ENCODE data around the gene VTCN1.

The VTCN1 gene

DNA sequence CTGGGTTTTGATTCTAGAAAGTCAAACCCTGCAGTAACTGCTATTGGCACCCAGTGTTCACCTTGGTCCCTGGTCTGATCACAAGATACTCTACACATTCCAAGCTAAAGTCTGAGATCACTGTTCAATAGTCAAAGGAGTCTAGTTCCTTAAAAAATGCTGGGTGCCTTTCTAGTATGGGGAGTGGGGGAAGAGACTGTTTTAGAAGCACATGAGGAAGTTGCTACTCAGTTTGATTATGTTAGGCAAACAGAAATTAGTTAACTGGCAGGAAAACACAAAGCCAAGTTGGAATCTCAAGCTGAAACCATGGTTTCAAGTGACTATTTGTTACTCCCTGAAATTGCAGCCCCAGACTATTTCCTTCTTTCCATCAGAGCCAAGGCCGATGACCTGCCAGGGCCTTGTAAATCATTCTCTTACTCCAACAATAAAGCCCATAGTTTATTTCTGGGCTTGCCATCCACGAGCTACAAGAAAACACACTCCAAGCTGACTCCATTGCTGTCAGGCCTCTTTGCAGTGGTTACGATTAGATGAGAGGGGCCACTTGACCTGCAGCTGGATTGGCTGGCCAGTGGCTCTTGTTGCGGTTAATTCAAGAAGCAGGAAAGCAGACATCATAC lies 21.1 kb upstream of the VTCN1 start:
- in situ Hi-C loops (cut with HindIII; ENCODE audit: low sequenced_read_pairs): no loop called here
- no peak for DNase-seq (ENCODE audit: low read depth)
- H3K4me3 ChIP-seq (ENCODE audit: low read depth, low read length): no peak overlapping the region
- TF ChIP-seq, protein P1, sequence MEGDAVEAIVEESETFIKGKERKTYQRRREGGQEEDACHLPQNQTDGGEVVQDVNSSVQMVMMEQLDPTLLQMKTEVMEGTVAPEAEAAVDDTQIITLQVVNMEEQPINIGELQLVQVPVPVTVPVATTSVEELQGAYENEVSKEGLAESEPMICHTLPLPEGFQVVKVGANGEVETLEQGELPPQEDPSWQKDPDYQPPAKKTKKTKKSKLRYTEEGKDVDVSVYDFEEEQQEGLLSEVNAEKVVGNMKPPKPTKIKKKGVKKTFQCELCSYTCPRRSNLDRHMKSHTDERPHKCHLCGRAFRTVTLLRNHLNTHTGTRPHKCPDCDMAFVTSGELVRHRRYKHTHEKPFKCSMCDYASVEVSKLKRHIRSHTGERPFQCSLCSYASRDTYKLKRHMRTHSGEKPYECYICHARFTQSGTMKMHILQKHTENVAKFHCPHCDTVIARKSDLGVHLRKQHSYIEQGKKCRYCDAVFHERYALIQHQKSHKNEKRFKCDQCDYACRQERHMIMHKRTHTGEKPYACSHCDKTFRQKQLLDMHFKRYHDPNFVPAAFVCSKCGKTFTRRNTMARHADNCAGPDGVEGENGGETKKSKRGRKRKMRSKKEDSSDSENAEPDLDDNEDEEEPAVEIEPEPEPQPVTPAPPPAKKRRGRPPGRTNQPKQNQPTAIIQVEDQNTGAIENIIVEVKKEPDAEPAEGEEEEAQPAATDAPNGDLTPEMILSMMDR (IDR thresholded peaks at IDR 0.05; ENCODE audit: low read depth, low read length, missing control alignments): no peak

GRCh38 chr1:117231312-117231711 lies 20.6 kb upstream of the VTCN1 start:
- in situ Hi-C loops (cut with HindIII; ENCODE audit: low sequenced_read_pairs): no loop called here
- DNase-seq (ENCODE audit: low read depth): no peak
- TF ChIP-seq, protein P1 (IDR thresholded peaks at IDR 0.05; ENCODE audit: low read depth, low read length, missing control alignments): no peak
- no peak overlapping the region for H3K4me3 ChIP-seq (ENCODE audit: low read depth, low read length)

DNA sequence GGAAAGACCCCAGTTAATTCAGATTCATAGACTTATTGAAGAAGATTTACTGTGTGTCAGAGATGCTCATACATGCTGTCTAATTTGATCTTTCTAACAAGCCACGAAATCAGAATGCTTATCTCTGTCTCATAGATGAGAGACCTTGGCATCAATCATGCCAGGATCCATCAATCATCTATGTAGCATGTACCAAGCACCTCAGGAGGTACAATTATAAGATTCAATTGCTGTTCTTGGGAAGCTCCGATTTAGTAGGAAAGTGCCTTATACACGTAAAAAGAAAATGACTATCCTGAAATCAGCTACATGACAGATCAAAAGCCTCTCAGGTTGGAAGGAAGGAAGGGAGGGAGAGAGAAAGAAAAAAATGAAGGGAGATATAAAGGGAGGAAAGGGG lies 18.5 kb upstream of the VTCN1 start:
- TF ChIP-seq, protein P1 (IDR thresholded peaks at IDR 0.05; ENCODE audit: low read depth, low read length, missing control alignments): no peak
- no peak for DNase-seq (ENCODE audit: low read depth)
- no peak overlapping the region for H3K4me3 ChIP-seq (ENCODE audit: low read depth, low read length)
- in situ Hi-C loops (cut with HindIII; ENCODE audit: low sequenced_read_pairs): no loop called here

DNA sequence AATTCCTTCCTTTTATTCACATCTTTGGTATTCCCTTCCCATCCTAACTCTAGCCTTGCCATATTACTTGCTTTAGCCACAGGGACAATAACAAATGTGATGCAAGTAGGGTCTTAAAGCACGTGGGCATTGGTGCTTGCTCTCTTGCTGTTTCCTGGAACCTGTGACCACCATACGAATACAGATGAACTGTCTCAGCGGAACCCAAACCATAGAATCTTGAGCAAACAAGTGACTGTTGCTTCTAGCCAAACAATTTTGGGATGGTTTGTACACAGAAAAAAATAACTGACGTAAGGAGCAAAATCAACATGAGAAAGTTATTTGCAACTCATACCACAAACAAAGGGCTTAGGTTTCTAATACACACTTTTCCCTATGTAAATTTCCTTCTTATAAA lies 15.2 kb upstream of the VTCN1 start:
- no peak for DNase-seq (ENCODE audit: low read depth)
- in situ Hi-C loops (cut with HindIII; ENCODE audit: low sequenced_read_pairs): no loop called here
- TF ChIP-seq, protein P1 (IDR thresholded peaks at IDR 0.05; ENCODE audit: low read depth, low read length, missing control alignments): no peak
- no peak overlapping the region for H3K4me3 ChIP-seq (ENCODE audit: low read depth, low read length)

DNA sequence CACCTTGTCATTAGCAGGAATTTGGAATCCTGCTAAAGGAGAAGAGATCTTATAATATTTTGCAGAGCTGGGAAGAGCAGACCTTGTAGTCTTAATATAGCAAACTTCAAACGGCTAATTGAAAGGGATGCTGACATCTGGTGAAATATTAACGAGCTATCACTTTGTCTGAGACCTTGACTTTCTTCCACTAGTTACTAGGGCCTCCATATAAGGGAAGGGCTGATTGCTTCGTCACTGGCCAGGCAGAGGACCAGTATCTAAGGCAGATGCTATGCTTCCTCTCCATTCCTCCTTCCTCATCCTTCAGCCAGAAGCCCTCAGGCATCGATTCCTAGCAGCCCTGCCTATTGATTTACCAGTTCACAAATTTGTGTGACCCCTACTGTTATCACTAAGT lies 6.0 kb upstream of the VTCN1 start:
- DNase-seq (ENCODE audit: low read depth): no peak
- no peak overlapping the region for H3K4me3 ChIP-seq (ENCODE audit: low read depth, low read length)
- TF ChIP-seq, protein P1 (IDR thresholded peaks at IDR 0.05; ENCODE audit: low read depth, low read length, missing control alignments): no peak
- in situ Hi-C loops (cut with HindIII; ENCODE audit: low sequenced_read_pairs): no loop called here

DNA sequence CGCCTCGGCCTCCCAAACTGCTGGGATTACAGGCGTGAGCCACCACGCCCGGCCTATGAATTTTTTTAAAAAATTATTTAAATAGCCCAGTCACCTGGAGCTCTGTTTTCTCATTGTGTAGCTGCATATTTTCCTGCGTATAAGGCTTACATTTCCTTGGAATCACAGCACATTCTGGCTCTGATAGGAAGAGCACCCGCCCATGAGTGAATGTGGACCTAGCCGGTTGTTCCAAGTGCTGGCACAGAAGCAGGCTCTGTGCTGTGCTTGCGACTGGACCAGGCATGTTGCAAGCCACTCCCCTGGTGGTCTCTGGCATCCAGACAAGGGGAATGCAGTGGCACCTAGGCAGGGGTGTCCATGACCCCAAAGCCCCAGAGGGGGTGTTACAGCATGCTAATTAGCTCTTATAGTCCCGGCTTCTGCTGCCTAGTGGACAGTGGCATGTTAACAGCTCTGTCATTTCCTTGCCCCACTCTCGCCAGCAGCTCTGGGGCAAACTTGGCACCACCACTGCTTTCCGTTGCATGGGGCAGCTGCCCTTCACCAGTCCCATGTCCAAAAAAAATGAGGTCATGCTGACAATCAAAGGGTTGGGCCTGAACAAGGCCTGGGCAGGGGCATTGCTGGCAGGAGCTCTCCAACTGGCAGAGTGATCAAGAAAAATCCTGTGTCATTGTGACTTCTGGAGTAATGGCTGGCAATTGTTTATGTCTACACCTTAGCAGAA lies 5.2 kb upstream of the VTCN1 start:
- H3K4me3 ChIP-seq (ENCODE audit: low read depth, low read length): no peak overlapping the region
- in situ Hi-C loops (cut with HindIII; ENCODE audit: low sequenced_read_pairs): no loop called here
- TF ChIP-seq, protein P1 (IDR thresholded peaks at IDR 0.05; ENCODE audit: low read depth, low read length, missing control alignments): no peak

More for the DNA sequence above, 5.2 kb upstream of the VTCN1 start:
- DNase-seq (ENCODE audit: low read depth): no peak
